GM21367 (cell line): Measurements from ENCODE around the gene FIG4.
"Not testable (repeated sequence)": the region's sequence is repeated elsewhere in the genome, so short reads cannot be mapped to it uniquely, and the experiment has no call there.

ENCODE experiments used
- ATAC-seq: cut with Tn5 transposase; IDR thresholded peaks from one replicate; pipeline ENCODE4 v1.9.1; 2021; ENCODE audit not compliant: unreplicated experiment

The FIG4 gene

DNA sequence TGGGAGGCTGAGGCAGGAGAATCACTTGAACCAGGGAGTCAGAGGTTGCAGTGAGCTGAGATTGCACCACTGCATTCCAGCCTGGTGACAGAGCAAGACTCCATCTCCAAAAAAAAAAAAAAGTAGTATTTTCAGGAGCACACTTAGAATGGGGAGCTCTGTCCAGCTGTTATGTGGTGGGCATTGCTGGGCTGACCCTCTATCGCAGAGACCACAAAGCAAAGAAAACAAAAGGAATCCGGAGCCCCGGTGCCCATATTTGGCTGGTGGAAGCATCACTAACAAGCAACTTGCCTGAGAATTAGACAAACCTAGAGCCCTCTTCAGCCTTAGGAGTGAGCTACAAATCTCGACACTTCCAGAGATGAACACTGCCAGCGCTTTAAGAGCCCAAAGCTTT is 149.7 kb downstream of the FIG4 start:
- no peak for ATAC-seq

DNA sequence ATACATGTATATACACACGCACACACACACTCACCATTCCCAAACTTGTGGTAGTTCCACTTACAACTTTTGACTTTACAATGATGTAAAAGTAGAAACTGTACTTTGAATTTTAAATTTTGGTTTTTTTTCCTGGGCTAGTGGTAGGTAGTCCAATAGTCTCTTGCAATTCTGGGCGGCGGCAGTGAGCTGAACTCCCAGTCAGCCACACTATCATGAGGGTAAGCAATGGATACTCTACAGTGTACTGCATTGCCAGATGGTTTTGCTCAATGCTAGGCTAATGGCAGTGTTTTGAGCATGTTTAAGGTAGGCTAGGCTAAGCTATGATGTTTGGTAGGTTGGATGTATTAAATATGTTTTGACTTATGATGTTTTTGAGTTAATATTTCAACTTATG is 150.8 kb downstream of the FIG4 start:
- no peak for ATAC-seq

DNA sequence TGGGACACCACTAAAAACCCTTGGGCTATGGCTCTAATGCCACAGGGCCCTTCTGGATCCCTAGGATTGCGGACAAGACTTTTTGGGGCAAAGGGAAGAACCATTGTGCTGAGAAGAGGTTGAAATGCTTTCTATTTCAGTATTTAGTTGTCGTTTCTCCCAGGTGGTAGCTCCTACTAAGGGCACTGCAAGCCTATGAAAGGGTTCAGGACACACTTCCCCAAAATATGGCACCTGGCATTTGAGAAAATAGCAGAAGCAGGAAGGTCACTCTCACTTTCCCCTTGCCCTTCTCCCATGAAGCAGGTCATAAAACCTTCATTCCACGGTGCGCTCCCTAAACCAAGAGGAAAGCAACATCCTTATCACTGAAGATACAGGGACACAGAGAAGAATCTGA is 161.6 kb downstream of the FIG4 start:
- no peak for ATAC-seq

DNA sequence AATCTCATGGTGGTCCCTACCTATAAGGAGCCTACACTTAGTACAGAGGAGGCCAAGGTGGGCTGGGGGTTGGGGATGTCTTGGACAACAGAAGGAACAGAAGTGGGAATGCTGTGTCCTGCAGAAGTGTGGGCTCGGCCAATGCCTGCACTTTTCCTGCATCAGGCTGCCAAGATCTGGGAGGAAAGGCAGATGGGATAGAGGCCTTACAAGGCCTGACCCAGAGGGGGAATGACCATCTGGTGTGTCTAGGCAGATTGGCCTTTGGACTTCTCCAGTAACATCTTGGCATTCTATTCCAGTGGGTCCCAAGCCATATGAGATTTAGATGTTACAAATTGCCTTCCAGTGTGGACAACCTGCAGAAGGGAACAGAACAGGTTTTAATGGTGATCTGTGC is 162.3 kb downstream of the FIG4 start:
- ATAC-seq = no peak

DNA sequence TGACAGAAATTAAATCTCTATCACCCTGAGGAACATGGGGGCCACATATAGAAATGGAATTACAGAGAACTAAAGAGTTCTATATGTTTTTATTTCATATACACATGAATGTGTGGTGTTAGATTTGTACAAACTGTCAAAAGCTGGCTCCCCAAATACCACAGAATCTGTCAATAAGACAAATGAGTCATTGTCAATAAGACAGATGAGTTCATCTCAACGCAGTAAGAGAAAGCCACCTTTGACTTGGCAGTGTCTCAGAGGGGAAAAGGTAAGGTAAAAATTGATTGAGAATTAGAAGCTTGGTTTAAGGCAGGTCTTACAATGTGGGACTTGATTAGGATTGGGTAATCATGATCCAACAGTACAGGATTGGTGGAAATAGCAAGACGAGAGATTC is 162.9 kb downstream of the FIG4 start:
- no peak for ATAC-seq

DNA sequence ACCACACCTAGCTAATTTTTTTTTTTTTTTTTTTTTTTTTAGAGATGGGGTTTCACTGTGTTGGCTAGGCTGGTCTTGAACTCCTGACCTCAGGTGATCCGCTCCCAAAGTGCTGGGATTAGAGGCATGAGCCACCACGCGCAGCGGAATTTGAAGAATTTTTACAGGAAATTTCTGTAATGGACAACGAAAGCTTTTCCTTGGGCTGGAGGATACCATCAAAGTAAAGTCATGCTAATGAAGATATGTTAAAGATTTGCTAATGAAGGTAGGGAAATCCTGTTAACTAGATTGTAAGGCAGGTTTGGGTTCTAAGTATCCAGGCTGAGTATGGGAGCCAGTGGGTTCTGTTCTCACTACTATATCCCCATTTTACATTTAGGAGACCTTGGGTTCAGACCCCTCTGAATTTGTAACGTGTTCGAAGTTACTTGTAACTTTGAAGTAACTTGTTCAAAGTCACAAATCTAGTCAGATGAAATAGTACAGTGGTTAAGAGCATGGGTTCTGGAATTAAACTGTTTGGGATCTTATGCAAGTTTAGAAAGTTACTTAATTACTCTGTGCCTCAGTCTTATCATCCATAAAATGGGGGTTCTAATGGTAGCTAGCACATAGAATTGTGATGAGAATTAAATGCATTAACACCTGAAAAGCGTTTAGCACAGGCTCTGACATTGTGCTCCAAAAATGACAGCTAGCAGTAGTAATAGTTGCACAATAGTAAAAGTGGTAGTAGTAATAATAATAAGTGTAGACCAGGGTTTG is 163.6 kb downstream of the FIG4 start:
- ATAC-seq = no peak

DNA sequence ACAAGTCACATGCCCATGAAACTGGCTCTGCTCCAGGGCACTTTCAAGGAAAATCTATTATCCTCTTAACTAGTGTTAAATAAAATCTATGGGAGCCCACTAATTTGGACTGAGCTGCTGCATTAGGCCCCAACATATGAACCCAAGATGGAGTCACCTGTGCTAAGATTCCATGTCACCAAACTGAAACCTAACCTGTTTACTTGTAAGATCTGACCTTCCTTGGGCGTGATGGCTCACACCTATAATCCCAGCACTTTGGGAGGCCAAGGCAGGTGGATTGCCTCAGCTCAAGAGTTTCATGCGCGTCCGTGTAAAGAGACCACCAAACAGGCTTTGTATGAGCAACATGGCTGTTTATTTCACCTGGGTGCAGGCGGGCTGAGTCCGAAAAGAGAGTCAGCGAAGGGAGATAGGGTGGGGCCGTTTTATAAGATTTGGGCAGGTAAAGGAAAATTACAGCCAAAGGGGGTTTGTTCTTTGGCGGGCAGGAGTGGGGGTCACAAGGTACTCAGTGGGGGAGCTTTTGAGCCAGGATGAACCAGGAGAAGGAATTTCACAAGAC is 164.5 kb downstream of the FIG4 start:
- not testable (repeated sequence) for ATAC-seq

DNA sequence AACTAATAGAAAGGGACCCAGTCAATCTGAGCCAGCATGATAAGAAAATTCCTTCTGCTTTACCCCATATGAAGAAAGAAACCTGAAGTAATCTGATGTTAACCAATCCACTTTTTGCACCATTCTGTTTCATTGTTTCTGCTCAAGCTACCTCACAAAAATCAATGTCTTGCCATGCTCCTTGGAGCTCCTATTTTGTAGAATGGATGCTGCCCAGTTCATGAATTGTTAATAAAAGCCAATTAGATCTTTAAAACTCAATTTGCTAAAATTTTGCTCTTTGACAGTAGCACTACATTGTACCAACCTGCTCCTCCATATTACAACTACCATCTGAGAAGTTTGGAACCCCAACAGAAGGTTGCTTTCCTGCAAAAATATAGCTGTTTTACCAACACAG is 170.8 kb downstream of the FIG4 start:
- no peak for ATAC-seq

DNA sequence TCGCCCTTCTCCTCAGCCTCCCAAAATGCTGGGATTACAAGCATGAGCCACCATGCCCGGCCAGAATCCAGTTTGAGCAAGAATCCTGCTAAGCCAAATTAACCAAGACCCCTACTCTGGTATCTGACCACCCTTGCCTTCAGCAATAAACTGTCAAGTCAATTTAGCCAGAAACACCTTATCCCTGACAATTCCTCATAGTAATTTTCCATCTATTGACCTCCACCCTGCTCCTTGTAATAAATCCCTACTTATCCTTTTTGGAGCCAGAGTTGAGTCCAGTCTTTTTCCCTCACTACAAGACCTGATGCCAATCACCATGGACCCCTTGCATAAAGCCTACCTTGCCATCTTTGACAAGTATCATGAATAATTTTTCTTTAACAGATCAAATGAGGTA is 173.0 kb downstream of the FIG4 start:
- no peak for ATAC-seq

DNA sequence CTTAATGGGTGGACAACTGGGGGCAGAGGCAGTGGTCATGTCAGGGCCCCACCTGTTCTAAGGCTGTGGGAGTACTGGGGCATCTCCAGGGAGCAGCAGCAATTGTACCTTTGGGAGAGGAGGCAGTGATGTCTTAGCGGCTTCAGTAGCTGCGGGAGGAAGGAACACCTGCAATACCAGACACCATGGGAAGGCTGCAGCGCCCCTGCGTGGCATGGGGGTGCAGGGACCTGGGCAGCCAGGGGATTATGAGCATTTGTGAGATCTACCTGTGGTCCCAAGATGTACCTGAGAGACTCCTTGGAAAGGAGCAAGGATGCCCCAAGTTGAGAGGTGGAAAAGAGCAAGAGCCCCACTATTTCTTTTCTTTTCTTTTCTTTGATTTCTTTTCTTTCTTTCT is 174.9 kb downstream of the FIG4 start:
- no peak for ATAC-seq

DNA sequence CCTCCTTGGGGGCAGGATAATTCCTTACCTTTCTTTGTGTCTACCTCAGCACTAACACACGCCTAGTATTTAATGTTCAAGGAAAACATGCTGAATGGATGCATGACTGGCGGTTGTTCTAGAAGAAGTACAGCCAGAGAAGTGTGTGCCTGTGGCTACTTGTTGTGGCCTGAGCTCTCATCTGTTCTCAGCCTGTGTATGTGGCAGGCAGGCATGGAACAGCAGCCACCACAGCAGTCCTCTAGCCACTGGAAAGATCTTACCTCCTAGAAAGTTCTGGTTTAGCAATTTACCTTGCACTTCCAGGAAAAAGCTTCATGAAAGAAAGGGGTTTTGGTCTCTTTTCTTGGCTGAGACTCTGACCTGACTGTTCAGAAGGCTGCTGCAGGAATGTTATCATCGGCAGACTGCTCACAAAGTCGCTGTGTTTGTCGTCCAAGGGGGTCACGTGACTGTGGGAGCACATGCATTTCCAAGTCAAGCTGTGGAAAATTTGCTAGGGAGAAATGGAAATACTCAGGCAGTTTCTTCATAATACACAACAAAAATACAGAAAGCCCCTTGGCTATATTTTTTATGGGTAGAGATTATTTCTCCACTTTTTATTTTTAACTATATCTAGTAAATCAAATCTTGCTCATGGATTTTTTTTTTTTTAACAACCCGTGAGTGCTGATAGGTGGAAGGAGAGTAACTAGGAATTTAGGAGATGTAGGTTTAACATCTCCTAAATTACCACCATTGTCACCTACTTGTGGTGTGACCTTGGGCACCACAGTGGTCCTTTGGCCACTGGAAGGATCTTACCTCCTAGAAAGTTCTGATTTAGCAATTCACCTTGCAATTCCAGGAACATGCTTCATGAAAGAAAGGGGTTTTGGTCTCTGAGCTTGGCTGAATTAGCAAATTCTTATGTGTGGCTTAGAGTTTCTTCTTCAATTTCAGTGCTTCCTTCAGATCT is 176.2 kb downstream of the FIG4 start:
- ATAC-seq = no peak

DNA sequence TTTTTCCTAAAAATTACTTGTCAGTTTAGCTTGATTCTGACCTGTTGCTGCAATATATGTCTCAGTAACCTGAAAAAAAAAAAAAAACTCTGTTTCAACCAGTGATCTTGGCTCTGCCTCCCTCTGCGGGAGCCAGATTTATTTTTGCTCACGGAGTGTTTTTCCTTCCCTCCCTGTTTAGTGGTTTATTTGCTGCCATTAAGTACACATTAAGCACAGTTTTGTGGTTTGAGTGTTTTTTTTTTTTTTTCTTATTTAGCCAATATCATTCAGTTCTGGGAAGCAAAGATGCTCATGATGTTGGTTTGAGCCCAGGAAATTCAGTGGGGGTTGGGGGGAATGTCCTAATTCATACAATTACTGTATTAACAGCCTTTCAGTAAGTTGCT is 176.9 kb downstream of the FIG4 start:
- ATAC-seq = no peak

DNA sequence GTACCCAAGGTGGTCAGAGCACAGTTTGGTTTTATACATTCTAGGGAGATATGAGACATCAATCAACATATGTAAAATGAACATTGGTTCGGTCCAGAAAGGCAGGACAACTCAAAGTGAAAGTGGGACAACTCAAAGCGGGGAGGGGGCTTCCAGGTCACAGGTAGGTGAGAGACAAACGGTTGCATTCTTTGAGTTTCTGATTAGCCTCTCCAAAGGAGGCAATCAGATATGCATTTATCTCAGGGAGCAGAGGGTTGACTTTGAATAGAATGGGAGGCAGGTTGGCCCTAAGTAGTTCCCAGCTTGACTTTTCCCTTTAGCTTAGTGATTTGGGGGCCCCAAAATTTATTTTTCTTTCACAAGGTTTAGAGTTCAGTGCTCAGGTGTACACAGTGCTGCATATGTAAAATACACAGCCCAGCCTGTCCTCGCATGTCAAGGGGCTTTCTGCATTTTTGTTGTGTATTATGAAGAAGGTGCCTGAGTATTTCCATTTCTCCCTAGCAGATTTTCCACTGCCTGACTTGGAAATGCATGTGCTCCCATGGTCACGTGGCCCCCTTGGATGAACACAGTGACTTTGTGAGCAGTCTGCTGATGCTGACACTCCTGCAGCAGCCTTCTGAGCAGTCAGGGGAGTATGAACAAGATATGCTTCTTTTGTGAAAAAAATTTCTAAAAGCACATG is 178.4 kb downstream of the FIG4 start:
- not testable (repeated sequence) for ATAC-seq

DNA sequence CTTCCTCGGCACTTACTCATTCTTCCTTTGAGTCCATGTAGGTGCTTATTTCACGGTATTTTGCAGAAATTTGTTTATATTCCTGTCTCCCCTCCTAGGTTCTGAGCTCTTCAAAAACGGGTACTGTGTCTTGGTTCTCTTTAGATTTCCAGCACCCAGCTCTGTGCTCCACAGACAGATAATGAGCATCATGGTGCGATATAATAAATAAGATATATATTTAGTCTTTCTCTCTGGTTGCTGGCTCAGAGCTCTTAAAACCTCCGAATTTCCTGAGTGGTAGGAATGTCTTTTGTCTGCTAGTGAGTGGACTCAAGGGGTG is 179.0 kb downstream of the FIG4 start:
- ATAC-seq = no peak

DNA sequence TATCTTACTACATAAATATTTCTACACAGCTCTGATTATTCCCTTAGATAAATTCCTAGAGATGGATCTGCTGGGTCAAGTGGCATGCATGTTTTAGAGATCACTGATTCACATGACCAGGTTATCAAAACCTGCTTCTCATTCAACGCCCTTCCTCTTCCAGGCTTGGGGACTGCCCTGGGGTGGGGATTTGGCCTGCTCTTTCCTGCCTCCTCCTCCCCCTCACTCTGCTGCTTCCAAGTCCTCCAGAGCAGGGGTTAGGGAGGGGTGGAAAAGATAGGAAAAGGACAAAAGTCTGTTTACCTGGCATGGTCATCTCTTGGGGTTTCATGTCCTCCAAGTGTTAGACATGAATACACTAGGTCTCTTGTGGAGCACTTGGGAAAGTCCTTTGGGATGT is 181.5 kb downstream of the FIG4 start:
- no peak for ATAC-seq

DNA sequence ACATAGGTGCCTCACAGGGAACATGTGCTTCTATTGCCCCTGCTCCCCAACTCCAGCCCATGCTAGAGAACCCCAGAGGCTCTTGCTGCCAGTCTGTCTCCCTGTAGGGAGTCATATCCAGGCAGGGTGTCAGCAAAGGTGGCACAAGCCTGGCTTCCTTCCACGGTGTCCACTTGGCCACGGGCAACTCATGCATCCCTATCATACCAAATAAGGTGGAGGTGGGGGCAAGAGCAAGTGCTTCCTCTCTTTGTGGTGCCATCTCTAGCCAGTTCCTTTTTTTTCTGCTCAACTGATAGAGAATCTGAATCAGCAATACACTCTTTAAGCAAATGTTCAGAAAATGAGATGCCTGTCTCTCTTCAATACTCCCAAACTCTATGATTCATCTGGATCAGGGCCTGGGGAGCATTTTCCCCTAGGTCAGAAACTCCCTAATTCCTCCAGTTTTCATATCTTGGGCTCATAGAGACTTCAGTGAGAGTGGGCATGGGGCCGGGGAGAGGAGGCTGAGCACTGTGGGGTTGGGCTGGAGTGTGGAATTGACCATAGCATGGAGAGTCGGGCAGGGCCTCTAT is 182.0 kb downstream of the FIG4 start:
- no peak for ATAC-seq

DNA sequence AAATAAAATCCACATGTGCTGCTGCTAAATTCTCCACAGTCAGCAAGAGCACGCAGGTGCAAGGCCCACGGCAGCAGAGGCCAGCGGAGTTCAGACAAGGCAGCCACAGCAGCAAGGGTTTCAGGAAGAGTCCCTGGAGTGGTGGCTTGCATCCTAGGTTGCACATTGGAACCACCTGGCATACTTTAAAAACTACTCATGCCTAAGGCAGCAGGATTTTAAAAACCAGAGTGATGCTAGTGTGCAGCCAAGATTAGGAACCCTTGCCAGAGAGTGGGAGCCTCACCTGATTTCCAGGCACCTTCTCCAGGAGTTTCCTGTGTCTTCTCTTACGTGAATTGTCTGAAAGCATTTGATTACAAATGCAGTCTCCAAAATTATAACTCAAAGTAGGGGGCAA is 183.0 kb downstream of the FIG4 start:
- no peak for ATAC-seq

DNA sequence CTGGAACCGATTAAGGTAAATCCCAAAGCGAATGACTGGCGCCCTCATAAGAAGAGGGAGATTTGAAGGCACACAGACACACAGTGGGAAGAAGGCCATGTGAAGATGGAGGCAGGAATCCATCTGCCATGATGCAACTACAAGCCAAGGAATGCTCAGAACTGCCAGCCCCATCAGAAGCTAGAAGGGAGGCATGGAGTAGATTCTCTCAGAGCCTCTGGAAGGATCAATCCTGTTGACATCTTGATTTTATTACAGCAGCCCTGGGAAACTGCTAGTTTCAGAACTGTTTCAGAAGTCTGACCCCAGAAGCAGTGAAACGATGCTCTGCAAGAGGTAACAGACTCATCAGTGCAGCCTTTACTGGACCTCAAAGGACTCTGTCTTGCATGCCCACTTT is 183.5 kb downstream of the FIG4 start:
- ATAC-seq = no peak
